WTC11 (cell line): ENCODE results near the gene ISL2. TPM values are rescaled to one million over a fixed set of nuclear protein-coding genes. Genes with fewer than 3 reads are reported as not detected.
A peak's percentile ranks its signal among the peaks of the same experiment; 100 is the strongest.

Source experiments
- ATAC-seq: fragments of 200-7000 bp; cut with Tn5 transposase; 2 replicates; pipeline ENCODE4 v1.10.0; 2021; ENCODE audit warnings: mild to moderate bottlenecking, moderate library complexity
- CTCF ChIA-PET: fragments of 300-600 bp; sonication (Branson Sonifier 250); formaldehyde crosslinking; loops from one replicate; lab custom pipeline; 2021; ENCODE audit warnings: antibody characterized with exemption; lab: Charles Lee
- POLR2A ChIA-PET: fragments of 350-600 bp; sonication (Branson Sonifier 250); formaldehyde crosslinking; loops from one replicate; lab custom pipeline; 2021; ENCODE audit warnings: antibody characterized with exemption; lab: Charles Lee
- DNase-seq: peaks from one replicate; pipeline ENCODE4 v3.0.0; 2021; ENCODE audit warnings: low spot score
- H3K27ac Mint-ChIP-seq: 2 replicates; pipeline ENCODE4 v1.8.0; 2021; ENCODE audit warnings: mixed read lengths
- H3K27me3 Mint-ChIP-seq: 2 replicates; pipeline ENCODE4 v1.8.0; 2021; ENCODE audit warnings: low read depth, mild to moderate bottlenecking, moderate library complexity, mixed read lengths
- H3K36me3 Mint-ChIP-seq: 2 replicates; pipeline ENCODE4 v1.8.0; 2021; ENCODE audit warnings: mixed read lengths
- H3K4me1 Mint-ChIP-seq: 2 replicates; pipeline ENCODE4 v1.8.0; 2022; ENCODE audit warnings: mixed read lengths
- H3K4me3 Mint-ChIP-seq: 2 replicates; pipeline ENCODE4 v1.8.0; 2021; ENCODE audit warnings: mild to moderate bottlenecking, moderate library complexity, mixed read lengths
- H3K9me3 Mint-ChIP-seq: 2 replicates; pipeline ENCODE4 v1.8.0; 2021; ENCODE audit warnings: mixed read lengths
- CBFB ChIP-seq: sonication (generic); formaldehyde crosslinking; IDR thresholded peaks from 2 replicates; pipeline ENCODE4 v1.8.1; 2022; ENCODE audit warnings: mild to moderate bottlenecking, low read depth, missing genetic modification reagents
- FOXJ3 ChIP-seq: sonication (generic); formaldehyde crosslinking; IDR thresholded peaks from 2 replicates; pipeline ENCODE4 v1.9.0; 2021; ENCODE audit warnings: missing genetic modification reagents, mild to moderate bottlenecking, borderline replicate concordance
- FOXP1 ChIP-seq: sonication (generic); formaldehyde crosslinking; IDR thresholded peaks from 2 replicates; pipeline ENCODE4 v1.8.0; 2022; ENCODE audit warnings: missing genetic modification reagents, mild to moderate bottlenecking, moderate library complexity, borderline replicate concordance
- KAT7 ChIP-seq: sonication (generic); formaldehyde crosslinking; IDR thresholded peaks from 2 replicates; pipeline ENCODE4 v1.8.1; 2023; ENCODE audit warnings: missing genetic modification reagents, mild to moderate bottlenecking, borderline replicate concordance
- MYBL2 ChIP-seq: sonication (generic); formaldehyde crosslinking; IDR thresholded peaks from 2 replicates; pipeline ENCODE4 v1.8.1; 2023; ENCODE audit warnings: mild to moderate bottlenecking, moderate library complexity, missing genetic modification reagents
- NFE2L1 ChIP-seq: sonication (generic); formaldehyde crosslinking; IDR thresholded peaks from 2 replicates; pipeline ENCODE4 v1.8.1; 2023; ENCODE audit warnings: missing genetic modification reagents
- RELA ChIP-seq: sonication (generic); formaldehyde crosslinking; IDR thresholded peaks from 2 replicates; pipeline ENCODE4 v1.8.1; 2022; ENCODE audit warnings: missing genetic modification reagents, mild to moderate bottlenecking, borderline replicate concordance
- SMAD3 ChIP-seq: sonication (generic); formaldehyde crosslinking; IDR thresholded peaks from 2 replicates; pipeline ENCODE4 v1.8.0; 2022; ENCODE audit warnings: missing genetic modification reagents, mild to moderate bottlenecking, borderline replicate concordance
- SOX15 ChIP-seq: fragments of 250-450 bp; sonication (Bioruptor Pico); IDR thresholded peaks from 2 replicates; pipeline ENCODE4 v1.9.0; 2021; ENCODE audit warnings: mild to moderate bottlenecking
- SP1 ChIP-seq: sonication (generic); formaldehyde crosslinking; conservative IDR thresholded peaks from 2 replicates; pipeline ENCODE4 v1.8.1; 2022; ENCODE audit warnings: missing genetic modification reagents
- TEAD1 ChIP-seq: sonication (generic); formaldehyde crosslinking; IDR thresholded peaks from 2 replicates; pipeline ENCODE4 v1.8.0; 2022; ENCODE audit warnings: mild to moderate bottlenecking, missing genetic modification reagents
- TP53 ChIP-seq: sonication (generic); formaldehyde crosslinking; IDR thresholded peaks from 2 replicates; pipeline ENCODE4 v1.8.1; 2023; ENCODE audit warnings: mild to moderate bottlenecking, missing genetic modification reagents
- ZBTB21 ChIP-seq: sonication (generic); formaldehyde crosslinking; IDR thresholded peaks from 2 replicates; pipeline ENCODE4 v1.8.1; 2023; ENCODE audit warnings: mild to moderate bottlenecking, missing genetic modification reagents, borderline replicate concordance
- ZNF138 ChIP-seq: sonication (generic); formaldehyde crosslinking; conservative IDR thresholded peaks from 2 replicates; pipeline ENCODE4 v1.8.1; 2022; ENCODE audit warnings: mild to moderate bottlenecking, moderate library complexity, missing genetic modification reagents
- ZNF263 ChIP-seq: sonication (generic); formaldehyde crosslinking; IDR thresholded peaks from 2 replicates; pipeline ENCODE4 v1.8.1; 2022; ENCODE audit warnings: low read depth, mild to moderate bottlenecking, moderate library complexity, missing genetic modification reagents
- ZNF317 ChIP-seq: sonication (generic); formaldehyde crosslinking; IDR thresholded peaks from 2 replicates; pipeline ENCODE4 v1.8.1; 2023; ENCODE audit warnings: low read depth, mild to moderate bottlenecking, moderate library complexity, missing genetic modification reagents, borderline replicate concordance
- total RNA-seq: library from RNA; stranded (reverse); gene quantifications from 3 replicates; pipeline ENCODE4 v1.2.3, GENCODE V29; 2021
- TF ChIP-seq, protein P1 (sequence below): sonication (generic); formaldehyde crosslinking; IDR thresholded peaks from 2 replicates; pipeline ENCODE4 v1.8.0; 2022; ENCODE audit warnings: mild to moderate bottlenecking, missing genetic modification reagents
- TF ChIP-seq, protein P2 (sequence below): sonication (generic); formaldehyde crosslinking; IDR thresholded peaks from 2 replicates; pipeline ENCODE4 v1.8.0; 2022; ENCODE audit warnings: mild to moderate bottlenecking, missing genetic modification reagents
- TF ChIP-seq, protein P3 (sequence below): sonication (generic); formaldehyde crosslinking; IDR thresholded peaks from 2 replicates; pipeline ENCODE4 v1.8.1; 2022; ENCODE audit warnings: low read depth, missing genetic modification reagents, borderline replicate concordance
- TF ChIP-seq, protein P4 (sequence below): sonication (generic); formaldehyde crosslinking; IDR thresholded peaks from 2 replicates; pipeline ENCODE4 v1.8.1; 2022; ENCODE audit warnings: missing genetic modification reagents, borderline replicate concordance
- TF ChIP-seq, protein P5 (sequence below): sonication (generic); formaldehyde crosslinking; IDR thresholded peaks from 2 replicates; pipeline ENCODE4 v1.8.0; 2022; ENCODE audit warnings: mild to moderate bottlenecking, missing genetic modification reagents
- TF ChIP-seq, protein P6 (sequence below): fragments of 200-600 bp; IDR thresholded peaks from 2 replicates; pipeline ENCODE4 v1.8.0; 2022; ENCODE audit warnings: antibody characterized with exemption
- TF ChIP-seq, protein P7 (sequence below): sonication (generic); formaldehyde crosslinking; IDR thresholded peaks from 2 replicates; pipeline ENCODE4 v1.8.0; 2022; ENCODE audit warnings: mild to moderate bottlenecking, missing genetic modification reagents

ISL2 gene
- total RNA-seq, 1 experiment from 2014 or later: 0.24 TPM

DNA sequence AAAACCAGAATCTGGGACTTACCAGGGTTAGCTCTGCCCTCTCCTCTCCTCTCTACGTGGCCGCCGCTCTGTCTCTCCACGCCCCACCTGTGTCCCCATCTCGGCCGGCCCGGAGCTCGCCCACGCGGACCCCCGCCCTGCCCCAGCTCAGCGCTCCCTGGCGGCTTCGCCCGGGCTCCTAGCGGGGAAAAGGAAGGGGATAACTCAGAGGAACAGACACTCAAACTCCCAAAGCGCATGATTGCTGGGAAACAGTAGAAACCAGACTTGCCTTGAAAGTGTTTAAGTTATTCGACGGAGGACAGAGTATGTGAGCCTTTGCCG is 5.4 kb downstream of the ISL2 start (continued):
- TF ChIP-seq, protein P1, sequence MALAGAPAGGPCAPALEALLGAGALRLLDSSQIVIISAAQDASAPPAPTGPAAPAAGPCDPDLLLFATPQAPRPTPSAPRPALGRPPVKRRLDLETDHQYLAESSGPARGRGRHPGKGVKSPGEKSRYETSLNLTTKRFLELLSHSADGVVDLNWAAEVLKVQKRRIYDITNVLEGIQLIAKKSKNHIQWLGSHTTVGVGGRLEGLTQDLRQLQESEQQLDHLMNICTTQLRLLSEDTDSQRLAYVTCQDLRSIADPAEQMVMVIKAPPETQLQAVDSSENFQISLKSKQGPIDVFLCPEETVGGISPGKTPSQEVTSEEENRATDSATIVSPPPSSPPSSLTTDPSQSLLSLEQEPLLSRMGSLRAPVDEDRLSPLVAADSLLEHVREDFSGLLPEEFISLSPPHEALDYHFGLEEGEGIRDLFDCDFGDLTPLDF (CRISPR knock-in tag): no peak
- no peak for TF ChIP-seq SOX15 (CRISPR knock-in tag)
- TF ChIP-seq RELA (CRISPR knock-in tag): no peak

DNA sequence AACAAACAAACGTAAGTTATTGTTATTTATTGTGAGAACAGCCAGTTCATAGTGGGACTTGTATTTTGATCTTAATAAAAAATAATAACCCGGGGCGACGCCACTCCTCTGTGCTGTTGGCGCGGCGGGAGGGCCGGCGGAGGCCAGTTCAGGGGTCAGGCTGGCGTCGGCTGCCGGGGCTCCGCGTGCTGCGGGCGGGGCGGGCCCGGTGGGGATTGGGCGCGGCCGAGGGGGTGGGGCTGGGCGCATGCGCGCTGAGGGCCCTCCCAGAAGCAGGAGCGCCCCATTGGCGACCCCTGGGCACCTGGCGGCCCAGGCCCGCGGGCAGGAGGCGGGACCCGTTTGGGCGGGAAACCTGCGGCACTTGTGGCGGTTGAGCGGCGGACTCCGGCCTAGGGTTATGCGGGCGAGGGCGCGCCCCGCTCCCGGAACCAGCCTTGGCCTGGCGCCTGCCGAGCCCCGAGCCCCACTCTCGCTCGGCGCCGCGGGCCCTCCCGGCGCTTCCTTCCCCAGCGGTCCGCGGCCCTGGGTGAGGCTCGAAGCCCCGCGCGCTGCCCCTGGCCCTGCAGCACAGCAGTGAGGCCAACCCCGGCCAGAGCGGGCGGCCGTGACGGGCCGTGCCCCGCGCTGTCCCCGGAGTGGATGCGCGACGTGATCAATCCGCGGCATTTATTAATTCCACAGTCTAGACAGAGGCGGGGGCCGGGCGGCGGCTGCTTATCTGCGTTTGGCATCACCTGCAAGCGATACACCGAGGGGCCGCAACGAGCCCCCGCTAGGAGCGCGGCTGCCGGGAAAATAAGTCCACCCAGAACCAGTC is 6.0 kb downstream of the ISL2 start:
- Mint-ChIP-seq H3K9me3 (no peaks in the 10 kb centered on the region), H3K27me3 (peaks cover 97% of the 10 kb centered on the region), H3K27ac (no peak overlapping the region), H3K36me3 (no peaks in the 10 kb centered on the region), H3K4me3 (peak overlapping the region; percentile 82), H3K4me1 (peaks cover 43% of the 10 kb centered on the region)
- peak; percentile 78 for DNase-seq
- ChIA-PET POLR2A (no interaction called here), CTCF (interaction anchor here (1.3 kb wide), 1 partner anchor 9 kb away, joined by 3 read pairs; no protein-coding TSS in a partner anchor)
- ATAC-seq: peak; percentile 6
- TF ChIP-seq MYBL2 (peak; percentile 57), TP53 (CRISPR knock-in tag) (peak; percentile 94), SMAD3 (CRISPR knock-in tag) (peak; percentile 71; the same call in 1 of the 2 replicates), FOXJ3 (CRISPR knock-in tag) (no peak), ZNF138 (peak; percentile 86; the same call in 1 of the 2 replicates), KAT7 (0 out of 2 replicates have a peak, but pooled peaks have one; percentile 86), ZNF263 (CRISPR knock-in tag) (peak; percentile 45; the same call in 1 of the 2 replicates), NFE2L1 (CRISPR knock-in tag) (peak; percentile 81; the same call in 1 of the 2 replicates), SP1 (CRISPR knock-in tag) (peak; percentile 79), ZNF317 (CRISPR knock-in tag) (0 out of 2 replicates have a peak, but pooled peaks have one; percentile 5), TEAD1 (CRISPR knock-in tag) (peak; percentile 68; the same call in 1 of the 2 replicates), FOXP1 (CRISPR knock-in tag) (peak; percentile 97), RELA (CRISPR knock-in tag) (peak; percentile 86; the same call in 1 of the 2 replicates), ZBTB21 (CRISPR knock-in tag) (peak; percentile 84; the same call in 1 of the 2 replicates), CBFB (CRISPR knock-in tag) (no peak)
- TF ChIP-seq, protein P2, sequence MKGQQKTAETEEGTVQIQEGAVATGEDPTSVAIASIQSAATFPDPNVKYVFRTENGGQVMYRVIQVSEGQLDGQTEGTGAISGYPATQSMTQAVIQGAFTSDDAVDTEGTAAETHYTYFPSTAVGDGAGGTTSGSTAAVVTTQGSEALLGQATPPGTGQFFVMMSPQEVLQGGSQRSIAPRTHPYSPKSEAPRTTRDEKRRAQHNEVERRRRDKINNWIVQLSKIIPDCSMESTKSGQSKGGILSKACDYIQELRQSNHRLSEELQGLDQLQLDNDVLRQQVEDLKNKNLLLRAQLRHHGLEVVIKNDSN (CRISPR knock-in tag): 0 out of 2 replicates have a peak, but pooled peaks have one; percentile 43
- TF ChIP-seq, protein P3, sequence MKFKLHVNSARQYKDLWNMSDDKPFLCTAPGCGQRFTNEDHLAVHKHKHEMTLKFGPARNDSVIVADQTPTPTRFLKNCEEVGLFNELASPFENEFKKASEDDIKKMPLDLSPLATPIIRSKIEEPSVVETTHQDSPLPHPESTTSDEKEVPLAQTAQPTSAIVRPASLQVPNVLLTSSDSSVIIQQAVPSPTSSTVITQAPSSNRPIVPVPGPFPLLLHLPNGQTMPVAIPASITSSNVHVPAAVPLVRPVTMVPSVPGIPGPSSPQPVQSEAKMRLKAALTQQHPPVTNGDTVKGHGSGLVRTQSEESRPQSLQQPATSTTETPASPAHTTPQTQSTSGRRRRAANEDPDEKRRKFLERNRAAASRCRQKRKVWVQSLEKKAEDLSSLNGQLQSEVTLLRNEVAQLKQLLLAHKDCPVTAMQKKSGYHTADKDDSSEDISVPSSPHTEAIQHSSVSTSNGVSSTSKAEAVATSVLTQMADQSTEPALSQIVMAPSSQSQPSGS: 0 out of 2 replicates have a peak, but pooled peaks have one; percentile 55
- TF ChIP-seq, protein P4, sequence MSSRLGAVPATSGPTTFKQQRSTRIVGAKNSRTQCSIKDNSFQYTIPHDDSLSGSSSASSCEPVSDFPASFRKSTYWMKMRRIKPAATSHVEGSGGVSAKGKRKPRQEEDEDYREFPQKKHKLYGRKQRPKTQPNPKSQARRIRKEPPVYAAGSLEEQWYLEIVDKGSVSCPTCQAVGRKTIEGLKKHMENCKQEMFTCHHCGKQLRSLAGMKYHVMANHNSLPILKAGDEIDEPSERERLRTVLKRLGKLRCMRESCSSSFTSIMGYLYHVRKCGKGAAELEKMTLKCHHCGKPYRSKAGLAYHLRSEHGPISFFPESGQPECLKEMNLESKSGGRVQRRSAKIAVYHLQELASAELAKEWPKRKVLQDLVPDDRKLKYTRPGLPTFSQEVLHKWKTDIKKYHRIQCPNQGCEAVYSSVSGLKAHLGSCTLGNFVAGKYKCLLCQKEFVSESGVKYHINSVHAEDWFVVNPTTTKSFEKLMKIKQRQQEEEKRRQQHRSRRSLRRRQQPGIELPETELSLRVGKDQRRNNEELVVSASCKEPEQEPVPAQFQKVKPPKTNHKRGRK: 0 out of 2 replicates have a peak, but pooled peaks have one; percentile 9
- TF ChIP-seq, protein P1 (CRISPR knock-in tag): 0 out of 2 replicates have a peak, but pooled peaks have one; percentile 70
- TF ChIP-seq, protein P5, sequence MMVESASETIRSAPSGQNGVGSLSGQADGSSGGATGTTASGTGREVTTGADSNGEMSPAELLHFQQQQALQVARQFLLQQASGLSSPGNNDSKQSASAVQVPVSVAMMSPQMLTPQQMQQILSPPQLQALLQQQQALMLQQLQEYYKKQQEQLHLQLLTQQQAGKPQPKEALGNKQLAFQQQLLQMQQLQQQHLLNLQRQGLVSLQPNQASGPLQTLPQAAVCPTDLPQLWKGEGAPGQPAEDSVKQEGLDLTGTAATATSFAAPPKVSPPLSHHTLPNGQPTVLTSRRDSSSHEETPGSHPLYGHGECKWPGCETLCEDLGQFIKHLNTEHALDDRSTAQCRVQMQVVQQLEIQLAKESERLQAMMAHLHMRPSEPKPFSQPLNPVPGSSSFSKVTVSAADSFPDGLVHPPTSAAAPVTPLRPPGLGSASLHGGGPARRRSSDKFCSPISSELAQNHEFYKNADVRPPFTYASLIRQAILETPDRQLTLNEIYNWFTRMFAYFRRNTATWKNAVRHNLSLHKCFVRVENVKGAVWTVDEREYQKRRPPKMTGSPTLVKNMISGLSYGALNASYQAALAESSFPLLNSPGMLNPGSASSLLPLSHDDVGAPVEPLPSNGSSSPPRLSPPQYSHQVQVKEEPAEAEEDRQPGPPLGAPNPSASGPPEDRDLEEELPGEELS (CRISPR knock-in tag): peak; percentile 87
- TF ChIP-seq, protein P6, sequence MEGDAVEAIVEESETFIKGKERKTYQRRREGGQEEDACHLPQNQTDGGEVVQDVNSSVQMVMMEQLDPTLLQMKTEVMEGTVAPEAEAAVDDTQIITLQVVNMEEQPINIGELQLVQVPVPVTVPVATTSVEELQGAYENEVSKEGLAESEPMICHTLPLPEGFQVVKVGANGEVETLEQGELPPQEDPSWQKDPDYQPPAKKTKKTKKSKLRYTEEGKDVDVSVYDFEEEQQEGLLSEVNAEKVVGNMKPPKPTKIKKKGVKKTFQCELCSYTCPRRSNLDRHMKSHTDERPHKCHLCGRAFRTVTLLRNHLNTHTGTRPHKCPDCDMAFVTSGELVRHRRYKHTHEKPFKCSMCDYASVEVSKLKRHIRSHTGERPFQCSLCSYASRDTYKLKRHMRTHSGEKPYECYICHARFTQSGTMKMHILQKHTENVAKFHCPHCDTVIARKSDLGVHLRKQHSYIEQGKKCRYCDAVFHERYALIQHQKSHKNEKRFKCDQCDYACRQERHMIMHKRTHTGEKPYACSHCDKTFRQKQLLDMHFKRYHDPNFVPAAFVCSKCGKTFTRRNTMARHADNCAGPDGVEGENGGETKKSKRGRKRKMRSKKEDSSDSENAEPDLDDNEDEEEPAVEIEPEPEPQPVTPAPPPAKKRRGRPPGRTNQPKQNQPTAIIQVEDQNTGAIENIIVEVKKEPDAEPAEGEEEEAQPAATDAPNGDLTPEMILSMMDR: no peak
- TF ChIP-seq, protein P7, sequence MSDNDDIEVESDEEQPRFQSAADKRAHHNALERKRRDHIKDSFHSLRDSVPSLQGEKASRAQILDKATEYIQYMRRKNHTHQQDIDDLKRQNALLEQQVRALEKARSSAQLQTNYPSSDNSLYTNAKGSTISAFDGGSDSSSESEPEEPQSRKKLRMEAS (CRISPR knock-in tag): peak; percentile 90; the same call in 1 of the 2 replicates
